Esophagus squamous epithelium (tissue), 5 donors: Measurements from ENCODE around the gene TCF15. TPM values are rescaled to one million over a fixed set of nuclear protein-coding genes. Genes with fewer than 3 reads are reported as not detected.
"Not testable (repeated sequence)": the region's sequence is repeated elsewhere in the genome, so short reads cannot be mapped to it uniquely, and the experiment has no call there.

ENCODE experiments used
- DNase-seq: peaks from one replicate; lab custom pipeline; 2025; lab: John Stamatoyannopoulos, UW
- H3K27ac ChIP-seq, 4 donors: fragments of 200-600 bp; sonication (generic); one replicate each; pipeline ENCODE4 v1.5.1; 2016 to 2019; ENCODE audit warnings: mild to moderate bottlenecking in 1 of 4
- H3K27me3 ChIP-seq, 4 donors: fragments of 200-600 bp; sonication (generic); 1 replicate in 3 of 4; 2 replicates in 1 of 4; pipeline versions ENCODE4 v1.5.1 to v1.6.0; 2017 to 2021; ENCODE audit warnings: antibody characterized with exemption in 1 of 4
- H3K36me3 ChIP-seq, 3 donors: fragments of 200-600 bp; sonication (generic); one replicate each; pipeline ENCODE4 v1.5.1; 2016 to 2019
- H3K4me1 ChIP-seq, 3 donors: fragments of 200-600 bp; sonication (generic); one replicate each; pipeline ENCODE4 v1.5.1; 2017 to 2019
- H3K4me3 ChIP-seq, 4 donors: fragments of 200-600 bp; sonication (generic); 1 replicate in 3 of 4; 2 replicates in 1 of 4; pipeline ENCODE4 v1.5.1; 2016 to 2019; ENCODE audit warnings: mild to moderate bottlenecking in 2 of 4, moderate library complexity in 1 of 4
- H3K9me3 ChIP-seq, 3 donors: fragments of 200-600 bp; sonication (generic); one replicate each; pipeline ENCODE4 v1.5.1; 2016 to 2019
- CTCF ChIP-seq, 6 experiments: fragments of 450-650 bp in 4 of 6; fragments of 200-600 bp in 2 of 6; sonication (generic) in 2 of 6; IDR thresholded peaks; one replicate each; pipeline ENCODE4 v1.5.1; 2016 to 2019; ENCODE audit warnings: antibody characterized with exemption in 6 of 6, mild to moderate bottlenecking in 4 of 6, moderate library complexity in 4 of 6
- POLR2A ChIP-seq, 4 donors: fragments of 450-650 bp; IDR thresholded peaks; one replicate each; pipeline ENCODE4 v1.6.1; 2017; ENCODE audit warnings: antibody characterized with exemption in 4 of 4, mild to moderate bottlenecking in 4 of 4, moderate library complexity in 3 of 4
- WGBS, 2 donors: methylation state at CpG; one replicate each; pipeline ENCODE4 v1.1.5; 2018; 5-methylcytosine and 5-hydroxymethylcytosine counted together
- intact Hi-C: fragments of 100-400 bp; cut with DNase I; formaldehyde crosslinking; loops from one replicate; pipeline ENCODE4 v1.15.0; 2022
- total RNA-seq, 4 donors: library from RNA; depleted of rRNA; stranded (reverse); fragments of >200 nt; gene quantifications; one replicate each; pipeline ENCODE4 v1.1.0, GENCODE V29; 2016
- donor health status: DM: yes; HTN: yes; CAD: no.

The TCF15 gene
- total RNA-seq, 4 donors from 2014 or later = not detected

GRCh38 chr20:582204-582603, 27.9 kb downstream of the TCF15 start:
- TF ChIP-seq POLR2A (IDR thresholded peaks at IDR 0.05) = no peak
- TF ChIP-seq CTCF (IDR thresholded peaks at IDR 0.05) = no peak
- H3K9me3 ChIP-seq = no peaks in the 10 kb centered on the region
- H3K4me3 ChIP-seq = no peak overlapping the region
- 15 to 40% methylated on average over 1 of the region's 5 CpGs for WGBS, 2 donors
- intact Hi-C loops = no loop called here
- H3K27ac ChIP-seq = no peak overlapping the region
- H3K4me1 ChIP-seq = no peaks in the 10 kb centered on the region
- H3K27me3 ChIP-seq = peaks cover 0 to 40% (median 0%) of the 10 kb centered on the region in 4 donors
- DNase-seq = no peak
- no peaks in the 10 kb centered on the region for H3K36me3 ChIP-seq

GRCh38 chr20:578940-579690, 31.0 kb downstream of the TCF15 start:
- H3K36me3 ChIP-seq, DNase-seq, H3K4me3 ChIP-seq, H3K4me1 ChIP-seq, H3K27ac ChIP-seq, intact Hi-C loops, H3K9me3 ChIP-seq: not testable (repeated sequence)
- H3K27me3 ChIP-seq = peaks cover 0 to 58% (median 0%) of the 10 kb centered on the region in 4 donors
- 84 to 86% methylated on average over 7 of the region's 8 CpGs for WGBS, 2 donors

DNA sequence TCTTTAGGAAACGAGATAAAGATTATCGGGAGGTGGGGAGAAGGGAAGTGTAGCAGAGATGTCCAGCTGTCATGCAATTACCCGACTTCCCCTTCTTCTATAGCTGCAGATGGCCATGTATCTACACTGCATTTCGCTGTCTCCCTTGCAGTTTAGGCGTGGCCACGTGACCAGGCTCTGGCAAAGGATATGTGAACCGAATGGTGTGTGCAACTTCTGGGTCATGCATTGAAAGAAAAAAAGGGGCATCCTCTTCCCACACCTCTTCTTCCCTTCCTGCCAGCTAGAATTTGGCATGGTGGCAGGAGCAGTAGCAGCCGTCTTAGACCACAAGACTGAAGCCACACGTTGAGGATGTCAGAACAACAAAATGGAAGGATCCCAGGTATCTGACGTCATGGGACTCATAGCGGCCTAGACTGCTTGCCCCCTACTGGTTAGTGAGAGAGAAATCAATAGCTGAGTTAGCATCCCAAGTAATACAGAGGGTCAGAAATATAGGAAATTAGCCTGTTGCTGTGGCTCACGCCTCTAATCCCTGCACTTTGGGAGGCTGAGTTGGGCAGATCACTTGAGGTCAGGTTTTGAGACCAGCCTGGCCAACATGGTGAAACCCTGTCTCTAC, 32.8 kb downstream of the TCF15 start:
- intact Hi-C loops = no loop called here
- peaks cover 0 to 66% (median 0%) of the 10 kb centered on the region in 4 donors for H3K27me3 ChIP-seq
- no peak overlapping the region for H3K4me3 ChIP-seq
- H3K4me1 ChIP-seq = peaks cover 0 to 13% (median 0%) of the 10 kb centered on the region in 3 donors
- TF ChIP-seq POLR2A (IDR thresholded peaks at IDR 0.05) (no peak), CTCF (IDR thresholded peaks at IDR 0.05) (no peak)
- no peak for DNase-seq
- 49 to 67% methylated on average over 11 to 12 of the region's 12 CpGs for WGBS, 2 donors
- H3K27ac ChIP-seq = no peak overlapping the region
- no peaks in the 10 kb centered on the region for H3K36me3 ChIP-seq
- no peaks in the 10 kb centered on the region for H3K9me3 ChIP-seq

DNA sequence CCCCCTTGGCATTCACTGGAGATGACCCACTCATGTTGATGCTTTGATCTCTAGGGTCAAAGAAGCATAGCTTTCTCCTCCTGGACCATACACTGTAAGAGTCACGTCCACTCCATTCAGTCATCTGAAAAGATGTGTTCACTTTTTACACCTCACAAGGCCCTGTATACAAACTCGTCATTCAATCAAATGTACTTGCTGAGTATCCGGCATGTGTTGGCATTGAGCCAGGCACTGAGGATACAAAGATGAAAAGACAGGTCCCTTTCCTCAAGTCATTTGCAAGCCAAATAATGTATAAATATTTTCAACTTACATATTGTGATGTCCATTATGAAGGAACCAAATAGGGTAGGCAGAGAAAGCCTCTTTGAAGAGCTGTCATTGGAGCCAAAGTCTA, 34.0 kb downstream of the TCF15 start:
- no peak for DNase-seq
- 47 to 53% methylated on average over 3 of the region's 3 CpGs for WGBS, 2 donors

DNA sequence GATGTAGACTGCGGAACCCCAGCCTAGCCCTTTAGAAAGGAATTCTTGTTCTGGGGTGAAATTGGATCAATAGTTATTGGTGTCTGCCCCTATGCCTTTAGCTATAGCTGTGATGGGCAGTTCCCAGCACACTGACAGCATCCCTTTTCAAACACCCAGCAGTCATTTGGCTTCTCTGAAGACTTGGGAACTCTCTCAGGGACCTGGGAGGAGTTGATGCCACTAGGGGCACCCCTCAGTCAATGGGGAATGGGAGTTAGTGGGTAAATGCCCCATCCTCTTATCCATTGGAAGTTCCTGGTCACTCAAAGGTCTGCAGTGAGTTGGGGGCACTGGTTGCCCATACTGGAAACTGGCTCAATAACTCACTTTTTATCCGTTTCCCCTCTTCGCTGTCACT, 34.9 kb downstream of the TCF15 start:
- Histone ChIP-seq H3K36me3 (no peaks in the 10 kb centered on the region), H3K27ac (no peak overlapping the region), H3K27me3 (peaks cover 0 to 66% (median 0%) of the 10 kb centered on the region in 4 donors), H3K9me3 (no peaks in the 10 kb centered on the region), H3K4me3 (no peak overlapping the region), H3K4me1 (peaks cover 6 to 27% (median 8%) of the 10 kb centered on the region in 3 donors)
- intact Hi-C loops = no loop called here
- no peak for DNase-seq
- WGBS, 2 donors = 96% methylated on average over 3 of the region's 3 CpGs
- TF ChIP-seq POLR2A (IDR thresholded peaks at IDR 0.05) (no peak), CTCF (IDR thresholded peaks at IDR 0.05) (no peak)

More for the DNA sequence above, 34.0 kb downstream of the TCF15 start:
- TF ChIP-seq CTCF (IDR thresholded peaks at IDR 0.05) (no peak), POLR2A (IDR thresholded peaks at IDR 0.05) (no peak)
- intact Hi-C loops = no loop called here
- Histone ChIP-seq H3K27me3 (peaks cover 0 to 66% (median 0%) of the 10 kb centered on the region in 4 donors), H3K4me1 (peaks cover 6 to 24% (median 8%) of the 10 kb centered on the region in 3 donors), H3K27ac (no peak overlapping the region), H3K9me3 (no peaks in the 10 kb centered on the region), H3K4me3 (no peak overlapping the region), H3K36me3 (no peaks in the 10 kb centered on the region)
